Karpas-422 (cell line): ENCODE results near the gene PLD1. TPM values are rescaled to one million over a fixed set of nuclear protein-coding genes. Genes with fewer than 3 reads are reported as not detected.

Experiments used
- DNase-seq: peaks from one replicate; pipeline ENCODE4 v3.0.0-alpha.2; 2015
- H2AFZ ChIP-seq: fragments of 200-600 bp; sonication (generic); 2 replicates; pipeline ENCODE4 v1.6.1; 2014; ENCODE audit warnings: antibody characterized with exemption, low read length, mixed read lengths
- H3K27ac ChIP-seq: fragments of 200-600 bp; sonication (generic); 2 replicates; pipeline ENCODE4 v1.5.1; 2014; ENCODE audit warnings: mild to moderate bottlenecking, low read length, moderate library complexity
- H3K27me3 ChIP-seq: fragments of 200-600 bp; sonication (generic); 2 replicates; pipeline ENCODE4 v1.6.1; 2014; ENCODE audit warnings: low read length, mixed read lengths
- H3K36me3 ChIP-seq: fragments of 200-600 bp; sonication (generic); 2 replicates; pipeline ENCODE4 v1.6.1; 2014; ENCODE audit warnings: low read length, mixed read lengths; ENCODE audit not compliant: insufficient read depth
- H3K4me1 ChIP-seq: fragments of 200-600 bp; sonication (generic); 2 replicates; pipeline ENCODE4 v1.6.1; 2014; ENCODE audit warnings: mild to moderate bottlenecking, low read length, mixed read lengths
- H3K4me2 ChIP-seq: fragments of 200-600 bp; sonication (generic); 2 replicates; pipeline ENCODE4 v1.6.1; 2014; ENCODE audit warnings: low read length, low read depth, mild to moderate bottlenecking; ENCODE audit not compliant: poor library complexity, severe bottlenecking
- H3K4me3 ChIP-seq: fragments of 200-600 bp; sonication (generic); 2 replicates; pipeline ENCODE4 v1.5.1; 2014; ENCODE audit warnings: mild to moderate bottlenecking, antibody characterized with exemption, low read length, mixed read lengths
- H3K79me2 ChIP-seq: fragments of 200-600 bp; sonication (generic); 2 replicates; pipeline ENCODE4 v1.6.1; 2014; ENCODE audit warnings: mild to moderate bottlenecking, low read length, mixed read lengths
- H3K9ac ChIP-seq: fragments of 200-600 bp; sonication (generic); 2 replicates; pipeline ENCODE4 v1.6.0; 2014; ENCODE audit warnings: low read length
- H3K9me2 ChIP-seq: fragments of 200-600 bp; sonication (generic), shearing (Covaris generic); replicated peaks from 2 replicates; pipeline ENCODE4 v1.6.0; 2014; ENCODE audit warnings: mild to moderate bottlenecking, low read length, moderate library complexity; ENCODE audit not compliant: insufficient read depth
- H3K9me3 ChIP-seq: fragments of 300-700, 200-600 bp; sonication (generic); 2 replicates; pipeline ENCODE4 v1.6.1; 2014; ENCODE audit warnings: low read length, mixed read lengths
- H4K20me1 ChIP-seq: fragments of 200-600 bp; sonication (generic); 2 replicates; pipeline ENCODE4 v1.6.1; 2014; ENCODE audit warnings: mild to moderate bottlenecking, antibody characterized with exemption, low read length, low read depth; ENCODE audit not compliant: insufficient read depth
- total RNA-seq: library from RNA; depleted of rRNA; stranded (reverse); fragments of >200 nt; shearing (Covaris generic); gene quantifications from 2 replicates; pipeline ENCODE4 v1.2.3, GENCODE V29; 2014; ENCODE audit warnings: low replicate concordance

The PLD1 gene
- total RNA-seq, 1 experiment from 2014 or later: not detected

DNA sequence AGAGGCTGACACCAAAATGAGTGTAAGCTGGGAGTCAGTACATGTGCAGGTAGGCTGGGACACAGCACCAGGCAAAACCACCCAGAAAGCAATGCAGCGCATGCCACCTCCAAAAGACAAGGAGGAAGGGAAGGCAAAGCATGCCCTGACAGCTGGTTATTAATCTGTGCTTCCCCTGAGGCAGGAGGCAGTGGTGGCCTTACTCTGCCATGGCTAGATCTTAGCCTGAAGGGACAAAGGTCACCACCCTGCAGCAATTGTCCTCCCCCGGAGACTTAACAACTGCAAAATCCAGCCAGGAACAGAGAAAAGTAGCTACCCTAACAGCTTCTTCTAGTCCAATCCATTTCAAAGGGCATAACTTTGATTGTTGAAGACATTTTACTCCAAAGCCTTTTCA lies 73.7 kb downstream of the PLD1 start:
- no peak overlapping the region for H3K4me3 ChIP-seq
- no peak overlapping the region for H3K9ac ChIP-seq
- H3K36me3 ChIP-seq: no peaks in the 10 kb centered on the region
- no peaks in the 10 kb centered on the region for H3K27me3 ChIP-seq
- no peaks in the 10 kb centered on the region for H3K9me3 ChIP-seq
- no peak overlapping the region for H2AFZ ChIP-seq
- no peaks in the 10 kb centered on the region for H4K20me1 ChIP-seq
- no peaks in the 10 kb centered on the region for H3K4me1 ChIP-seq
- H3K9me2 ChIP-seq: no peaks in the 10 kb centered on the region
- no peaks in the 10 kb centered on the region for H3K79me2 ChIP-seq
- DNase-seq: no peak
- no peak overlapping the region for H3K4me2 ChIP-seq
- no peak overlapping the region for H3K27ac ChIP-seq

DNA sequence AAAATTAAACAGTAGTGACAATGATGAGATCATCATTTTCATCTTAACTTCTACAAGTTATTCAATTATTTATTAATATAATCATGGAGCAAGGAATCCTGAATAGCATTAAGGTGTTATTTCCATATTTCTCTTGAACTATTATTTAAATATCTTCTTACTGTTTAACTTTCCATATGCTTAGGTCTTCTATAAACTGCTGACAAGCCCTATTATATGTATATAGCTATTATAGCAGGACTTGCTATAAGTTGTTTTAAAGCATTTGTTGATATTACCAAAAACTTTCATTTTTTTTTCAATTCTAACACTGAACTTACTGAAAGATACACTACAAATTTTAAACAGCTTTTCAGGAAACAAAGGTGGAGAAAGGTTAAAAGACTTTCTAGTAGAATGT lies 76.7 kb downstream of the PLD1 start:
- no peaks in the 10 kb centered on the region for H3K9me3 ChIP-seq
- no peak overlapping the region for H3K4me2 ChIP-seq
- no peak overlapping the region for H3K9ac ChIP-seq
- no peak for DNase-seq
- H3K27me3 ChIP-seq: no peaks in the 10 kb centered on the region
- no peaks in the 10 kb centered on the region for H3K79me2 ChIP-seq
- H2AFZ ChIP-seq: no peak overlapping the region
- H3K4me1 ChIP-seq: no peaks in the 10 kb centered on the region
- H3K4me3 ChIP-seq: no peak overlapping the region
- no peaks in the 10 kb centered on the region for H4K20me1 ChIP-seq
- no peaks in the 10 kb centered on the region for H3K36me3 ChIP-seq
- no peak overlapping the region for H3K27ac ChIP-seq
- no peaks in the 10 kb centered on the region for H3K9me2 ChIP-seq

DNA sequence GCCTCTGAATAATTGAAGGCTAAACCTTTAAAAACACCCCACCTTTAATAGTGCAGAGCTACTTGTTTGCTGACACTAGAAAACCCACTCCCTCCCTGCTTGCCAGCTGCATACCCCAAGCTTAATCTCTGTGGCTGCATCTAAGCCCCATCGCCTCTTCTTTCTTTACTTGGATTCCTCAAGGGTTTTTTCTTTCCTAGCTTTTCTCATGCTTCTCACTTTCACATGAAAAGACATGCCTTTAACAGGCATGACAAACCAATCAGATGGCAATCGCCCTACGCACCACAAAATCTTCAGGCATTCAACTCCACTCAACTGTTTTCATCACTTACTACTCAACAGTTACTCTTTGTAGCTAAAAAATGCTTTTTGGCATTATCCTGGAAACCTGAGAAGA lies 77.5 kb downstream of the PLD1 start:
- H3K4me2 ChIP-seq: no peak overlapping the region
- no peaks in the 10 kb centered on the region for H3K9me3 ChIP-seq
- H3K4me1 ChIP-seq: no peaks in the 10 kb centered on the region
- no peaks in the 10 kb centered on the region for H3K9me2 ChIP-seq
- no peaks in the 10 kb centered on the region for H3K79me2 ChIP-seq
- no peaks in the 10 kb centered on the region for H4K20me1 ChIP-seq
- no peak for DNase-seq
- H3K9ac ChIP-seq: no peak overlapping the region
- H3K27ac ChIP-seq: no peak overlapping the region
- no peaks in the 10 kb centered on the region for H3K27me3 ChIP-seq
- H3K4me3 ChIP-seq: no peak overlapping the region
- H2AFZ ChIP-seq: no peak overlapping the region
- no peaks in the 10 kb centered on the region for H3K36me3 ChIP-seq

DNA sequence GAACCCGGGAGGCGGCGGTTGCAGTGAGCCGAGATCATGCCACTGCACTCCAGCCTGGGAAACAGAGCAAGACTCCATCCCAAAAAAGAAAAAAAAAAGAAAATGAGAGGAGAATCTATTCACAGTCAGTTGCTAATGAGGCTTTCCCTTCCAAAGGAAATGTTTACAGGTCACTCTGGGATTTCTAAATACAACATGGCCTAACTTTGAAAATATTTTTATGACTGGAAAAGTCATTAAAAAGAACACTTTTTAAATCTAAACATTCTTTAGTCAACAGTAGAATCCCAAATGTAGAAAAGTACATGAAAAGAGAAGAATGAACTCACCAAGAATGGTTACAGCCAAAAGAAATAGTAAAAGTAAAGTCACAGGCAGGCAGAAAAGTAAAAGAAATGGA lies 78.6 kb downstream of the PLD1 start:
- Histone ChIP-seq H4K20me1 (no peaks in the 10 kb centered on the region), H3K9ac (no peak overlapping the region), H3K36me3 (no peaks in the 10 kb centered on the region), H3K79me2 (no peaks in the 10 kb centered on the region), H3K4me1 (no peaks in the 10 kb centered on the region), H3K4me2 (no peak overlapping the region), H3K27me3 (no peaks in the 10 kb centered on the region), H3K9me2 (no peaks in the 10 kb centered on the region), H3K9me3 (no peaks in the 10 kb centered on the region), H3K4me3 (no peak overlapping the region), H2AFZ (no peak overlapping the region), H3K27ac (no peak overlapping the region)
- no peak for DNase-seq

DNA sequence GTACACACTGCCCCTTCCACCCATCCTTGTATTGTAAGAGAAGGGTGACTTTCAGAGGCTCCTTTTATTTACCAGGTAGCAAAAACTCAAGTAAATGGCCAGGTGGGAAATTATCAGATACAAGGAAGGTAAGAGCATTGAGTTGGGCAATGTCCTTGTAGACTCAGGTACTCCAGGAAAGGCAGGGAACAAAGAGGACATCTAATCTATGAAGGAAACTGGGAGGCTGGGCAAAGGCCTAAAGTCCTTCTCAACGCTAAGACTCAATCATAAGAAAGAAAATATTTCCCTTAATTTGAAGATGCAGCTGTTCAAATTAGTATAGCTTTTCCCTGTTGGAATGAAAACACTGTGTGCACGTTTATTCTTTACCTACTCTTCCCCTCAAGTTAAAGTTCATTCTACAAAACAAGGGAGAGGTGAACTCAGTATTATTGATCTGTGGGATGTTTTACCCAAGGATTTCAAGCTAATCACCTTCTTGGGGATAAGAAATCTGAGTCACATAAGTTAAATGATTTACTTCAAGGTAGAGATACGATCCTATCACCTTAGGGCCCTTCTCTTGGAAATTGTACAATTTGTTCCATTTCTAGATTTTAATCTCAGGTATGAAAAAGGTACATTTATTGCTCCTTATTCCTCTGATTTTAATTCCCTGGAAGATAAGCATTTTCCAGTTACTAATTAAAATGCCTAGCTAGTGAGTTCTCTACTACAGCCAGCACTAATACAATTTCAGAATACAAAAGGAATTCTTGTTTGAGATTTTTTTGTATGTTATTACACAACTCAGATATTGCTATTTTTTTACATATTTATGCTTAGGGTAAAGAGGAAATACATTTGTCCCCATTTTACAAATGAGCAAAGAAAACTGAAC lies 80.6 kb downstream of the PLD1 start:
- Histone ChIP-seq H3K27me3 (no peaks in the 10 kb centered on the region), H3K27ac (no peak overlapping the region), H3K79me2 (no peaks in the 10 kb centered on the region), H3K4me1 (no peaks in the 10 kb centered on the region), H3K9ac (no peak overlapping the region), H3K36me3 (no peaks in the 10 kb centered on the region), H2AFZ (no peak overlapping the region), H3K9me3 (no peaks in the 10 kb centered on the region), H4K20me1 (no peaks in the 10 kb centered on the region), H3K9me2 (no peaks in the 10 kb centered on the region), H3K4me3 (no peak overlapping the region), H3K4me2 (no peak overlapping the region)
- no peak for DNase-seq

DNA sequence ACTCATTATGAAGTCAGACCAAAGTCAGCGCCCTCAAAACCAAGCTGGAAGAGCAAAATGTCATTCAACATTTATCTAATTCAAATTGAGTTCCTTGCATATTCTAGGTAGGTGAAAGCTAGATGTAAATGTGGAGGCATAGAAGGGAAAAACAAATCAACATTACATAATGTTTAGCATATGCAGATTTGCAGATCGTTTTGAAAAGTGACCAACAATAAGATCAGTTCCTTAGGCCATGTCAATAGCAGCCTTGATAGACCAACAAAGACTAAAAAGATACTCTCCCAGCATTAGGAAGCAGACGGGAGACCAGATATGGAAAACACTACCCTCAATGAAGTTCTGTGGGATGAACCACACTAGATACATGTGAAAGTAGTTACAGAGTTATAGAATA lies 83.0 kb downstream of the PLD1 start:
- Histone ChIP-seq H3K36me3 (no peaks in the 10 kb centered on the region), H3K4me1 (no peaks in the 10 kb centered on the region)

DNA sequence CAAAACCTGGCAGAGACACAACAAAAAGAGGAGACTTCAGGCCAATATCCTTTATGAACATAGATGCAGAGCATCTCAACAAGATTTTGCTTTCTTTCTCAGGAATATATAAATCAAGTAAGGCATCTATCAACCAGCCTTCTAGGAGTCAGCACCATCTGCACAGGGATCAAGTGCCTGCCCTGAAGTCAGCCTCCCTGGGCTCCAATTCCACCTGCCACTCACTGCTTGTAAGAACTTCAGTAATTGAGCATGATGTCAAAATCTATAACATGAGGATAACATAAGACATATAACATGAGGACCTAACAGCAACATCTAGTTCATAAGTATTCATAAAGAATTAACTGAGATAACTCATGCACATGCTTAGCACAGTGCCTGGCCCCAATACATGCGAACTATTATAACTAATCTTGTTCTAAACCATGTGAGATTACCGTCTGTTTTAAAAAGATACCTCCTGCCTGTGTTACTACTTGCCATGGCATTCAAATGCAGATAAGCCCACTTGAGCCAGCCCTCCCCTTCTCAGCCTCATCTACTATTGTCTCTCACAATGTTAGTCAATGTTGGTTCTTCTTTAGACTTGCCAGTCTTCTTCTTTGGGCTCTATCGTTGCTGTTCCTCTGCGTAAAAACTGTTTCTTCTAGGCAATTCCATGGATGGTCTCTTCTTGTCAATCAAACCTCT lies 91.6 kb downstream of the PLD1 start:
- no peak for DNase-seq
- Histone ChIP-seq H2AFZ (no peak overlapping the region), H3K9me3 (no peaks in the 10 kb centered on the region)

More for the DNA sequence above, 83.0 kb downstream of the PLD1 start:
- H3K4me3 ChIP-seq: no peak overlapping the region
- H3K27me3 ChIP-seq: no peaks in the 10 kb centered on the region
- no peak overlapping the region for H3K9ac ChIP-seq
- H3K79me2 ChIP-seq: no peaks in the 10 kb centered on the region
- H3K27ac ChIP-seq: no peak overlapping the region
- H2AFZ ChIP-seq: no peak overlapping the region
- no peak for DNase-seq
- H3K9me2 ChIP-seq: no peaks in the 10 kb centered on the region
- H3K4me2 ChIP-seq: no peak overlapping the region
- no peaks in the 10 kb centered on the region for H3K9me3 ChIP-seq
- H4K20me1 ChIP-seq: no peaks in the 10 kb centered on the region

DNA sequence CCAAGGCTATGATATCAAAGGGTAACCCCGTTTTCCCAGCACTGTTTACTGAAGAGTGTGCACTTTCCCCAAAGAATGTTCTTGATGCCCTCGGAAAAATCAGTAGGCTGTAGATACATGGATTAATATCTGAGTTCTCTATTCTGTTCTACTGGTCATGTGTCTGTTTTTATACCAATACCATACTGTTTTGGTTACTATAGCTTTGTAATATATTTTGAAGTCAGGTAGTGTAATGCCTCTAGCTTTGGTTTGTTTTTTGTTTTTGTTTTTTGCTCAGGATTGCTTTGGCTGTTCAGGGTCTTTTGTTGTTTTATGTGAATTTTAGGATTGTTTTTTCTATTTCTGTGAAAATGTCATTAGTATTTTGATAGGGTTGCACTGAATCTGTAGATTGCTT lies 95.1 kb downstream of the PLD1 start:
- no peaks in the 10 kb centered on the region for H3K36me3 ChIP-seq
- H3K27ac ChIP-seq: no peak overlapping the region
- H3K4me3 ChIP-seq: no peak overlapping the region
- no peak overlapping the region for H3K4me2 ChIP-seq
- no peak for DNase-seq
- H4K20me1 ChIP-seq: no peaks in the 10 kb centered on the region
- H3K9me2 ChIP-seq: no peaks in the 10 kb centered on the region
- no peaks in the 10 kb centered on the region for H3K4me1 ChIP-seq
- H3K9me3 ChIP-seq: no peaks in the 10 kb centered on the region
- H3K27me3 ChIP-seq: no peaks in the 10 kb centered on the region
- no peak overlapping the region for H2AFZ ChIP-seq
- no peak overlapping the region for H3K9ac ChIP-seq
- H3K79me2 ChIP-seq: no peaks in the 10 kb centered on the region

More for the DNA sequence above, 91.6 kb downstream of the PLD1 start:
- no peak overlapping the region for H3K4me2 ChIP-seq
- no peaks in the 10 kb centered on the region for H4K20me1 ChIP-seq
- no peaks in the 10 kb centered on the region for H3K36me3 ChIP-seq
- no peaks in the 10 kb centered on the region for H3K27me3 ChIP-seq
- H3K4me3 ChIP-seq: no peak overlapping the region
- H3K9me2 ChIP-seq: no peaks in the 10 kb centered on the region
- no peak overlapping the region for H3K27ac ChIP-seq
- no peaks in the 10 kb centered on the region for H3K79me2 ChIP-seq
- no peak overlapping the region for H3K9ac ChIP-seq
- H3K4me1 ChIP-seq: no peaks in the 10 kb centered on the region
